H9 (cell line): ENCODE data around the gene TSTD2. TPM values are rescaled to one million over a fixed set of nuclear protein-coding genes. Genes with fewer than 3 reads are reported as not detected.

Source experiments
- DNase-seq: peaks from one replicate; pipeline ENCODE4 v3.0.0-alpha.2; 2017
- H2AFZ ChIP-seq: one replicate; pipeline ENCODE4 v1.6.1; 2013; ENCODE audit warnings: mild to moderate bottlenecking, low read length, control low read depth, moderate library complexity
- H2AK5ac ChIP-seq: 2 replicates; pipeline ENCODE4 v1.6.1; 2013; ENCODE audit warnings: low read length, control low read depth, mixed read lengths; ENCODE audit not compliant: insufficient read length
- H2BK120ac ChIP-seq: one replicate; pipeline ENCODE4 v1.6.1; 2013; ENCODE audit warnings: low read depth, mild to moderate bottlenecking, low read length, control low read depth, inconsistent platforms; ENCODE audit not compliant: poor library complexity, severe bottlenecking
- H2BK12ac ChIP-seq: 2 replicates; pipeline ENCODE4 v1.6.1; 2013; ENCODE audit warnings: low read length, control low read depth, mixed read lengths, low read depth; ENCODE audit not compliant: insufficient read length
- H2BK15ac ChIP-seq: 2 replicates; pipeline ENCODE4 v1.6.1; 2013; ENCODE audit warnings: low read depth, low read length, control low read depth
- H2BK20ac ChIP-seq: one replicate; pipeline ENCODE4 v1.6.1; 2013; ENCODE audit warnings: low read depth, mild to moderate bottlenecking, low read length, control low read depth, inconsistent platforms; ENCODE audit not compliant: poor library complexity, severe bottlenecking
- H2BK5ac ChIP-seq: 2 replicates; pipeline ENCODE4 v1.6.1; 2013; ENCODE audit warnings: low read length, control low read depth, mixed read lengths; ENCODE audit not compliant: insufficient read length
- H3K14ac ChIP-seq: 2 replicates; pipeline ENCODE4 v1.6.1; 2013; ENCODE audit warnings: low read length, control low read depth; ENCODE audit not compliant: insufficient read depth
- H3K18ac ChIP-seq: 2 replicates; pipeline ENCODE4 v1.6.1; 2013; ENCODE audit warnings: low read depth, mild to moderate bottlenecking, mixed read lengths, low read length, control low read depth; ENCODE audit not compliant: insufficient read length
- H3K23ac ChIP-seq: 2 replicates; pipeline ENCODE4 v1.6.1; 2013; ENCODE audit warnings: low read length, control low read depth, mixed read lengths, low read depth; ENCODE audit not compliant: insufficient read length
- H3K23me2 ChIP-seq: 2 replicates; pipeline ENCODE4 v1.6.1; 2013; ENCODE audit warnings: low read depth, mild to moderate bottlenecking, mixed read lengths, low read length, control low read depth; ENCODE audit not compliant: insufficient read length, poor library complexity, severe bottlenecking
- H3K27ac ChIP-seq: 2 replicates; pipeline ENCODE4 v1.5.1; 2013; ENCODE audit warnings: low read length, control low read depth, mixed read lengths, low read depth; ENCODE audit not compliant: insufficient read length
- H3K27me3 ChIP-seq: 2 replicates; pipeline ENCODE4 v1.6.1; 2013; ENCODE audit warnings: low read length, control low read depth, inconsistent platforms; ENCODE audit not compliant: insufficient read depth
- H3K4ac ChIP-seq: 2 replicates; pipeline ENCODE4 v1.6.1; 2013; ENCODE audit warnings: low read depth, mild to moderate bottlenecking, control low read depth, inconsistent platforms, low read length, moderate library complexity
- H3K4me1 ChIP-seq: 2 replicates; pipeline ENCODE4 v1.6.1; 2013; ENCODE audit warnings: low read length, control low read depth, inconsistent platforms; ENCODE audit not compliant: insufficient read depth
- H3K4me2 ChIP-seq: 2 replicates; pipeline ENCODE4 v1.6.1; 2013; ENCODE audit warnings: low read length, control low read depth, mixed read lengths; ENCODE audit not compliant: insufficient read length, insufficient read depth
- H3K56ac ChIP-seq: 2 replicates; pipeline ENCODE4 v1.6.1; 2013; ENCODE audit warnings: low read depth, mild to moderate bottlenecking, mixed read lengths, low read length, control low read depth; ENCODE audit not compliant: insufficient read length
- H3K79me1 ChIP-seq: 2 replicates; pipeline ENCODE4 v1.6.1; 2013; ENCODE audit warnings: low read depth, mild to moderate bottlenecking, moderate library complexity, low read length, control low read depth, inconsistent platforms; ENCODE audit not compliant: insufficient read depth, poor library complexity, severe bottlenecking
- H3K79me2 ChIP-seq: 2 replicates; pipeline ENCODE4 v1.6.1; 2013; ENCODE audit warnings: low read length, control low read depth, inconsistent platforms; ENCODE audit not compliant: insufficient read depth
- H3K9ac ChIP-seq: 2 replicates; pipeline ENCODE4 v1.6.1; 2013; ENCODE audit warnings: low read length, control low read depth, mixed read lengths; ENCODE audit not compliant: insufficient read length; ENCODE audit errors: extremely low read depth
- H3K9me3 ChIP-seq: one replicate; pipeline ENCODE4 v1.6.1; 2013; ENCODE audit warnings: low read depth, low read length, inconsistent platforms; ENCODE audit not compliant: control insufficient read depth
- H3T11ph ChIP-seq: one replicate; pipeline ENCODE4 v1.6.1; 2013; ENCODE audit warnings: mild to moderate bottlenecking, low read length, control low read depth, inconsistent platforms
- H4K20me1 ChIP-seq: one replicate; pipeline ENCODE4 v1.6.1; 2013; ENCODE audit not compliant: control insufficient read depth, insufficient read length, insufficient read depth
- H4K5ac ChIP-seq: 2 replicates; pipeline ENCODE4 v1.6.1; 2013; ENCODE audit warnings: low read depth, mild to moderate bottlenecking, mixed read lengths, low read length, control low read depth; ENCODE audit not compliant: insufficient read length
- H4K8ac ChIP-seq: replicated peaks from 2 replicates; pipeline ENCODE4 v1.6.1; 2013; ENCODE audit warnings: low read length, control low read depth, mixed read lengths, low read depth; ENCODE audit not compliant: insufficient read length
- H4K91ac ChIP-seq: 2 replicates; pipeline ENCODE4 v1.6.1; 2013; ENCODE audit warnings: low read depth, mild to moderate bottlenecking, moderate library complexity, mixed read lengths, low read length, control low read depth; ENCODE audit not compliant: insufficient read length
- H3K27ac Mint-ChIP-seq, 3 experiments: 2 replicates in 2 of 3; 3 replicates in 1 of 3; pipeline ENCODE4 v1.8.0; 2020 to 2021; ENCODE audit warnings: mixed read lengths in 3 of 3, mild to moderate bottlenecking in 1 of 3, moderate library complexity in 1 of 3
- H3K27me3 Mint-ChIP-seq: 2 replicates; pipeline ENCODE4 v1.8.0; 2021; ENCODE audit warnings: low read depth, mild to moderate bottlenecking, moderate library complexity, mixed read lengths
- H3K36me3 Mint-ChIP-seq, 3 experiments: 2 replicates in 2 of 3; 3 replicates in 1 of 3; pipeline ENCODE4 v1.8.0; 2020 to 2021; ENCODE audit warnings: low read depth in 3 of 3, mixed read lengths in 3 of 3; ENCODE audit not compliant: insufficient read depth in 1 of 3
- H3K4me1 Mint-ChIP-seq, 2 experiments: 2 replicates each; pipeline ENCODE4 v1.8.0; 2020; ENCODE audit warnings: mixed read lengths in 2 of 2
- H3K4me3 Mint-ChIP-seq, 2 experiments: 2 replicates in 1 of 2; 3 replicates in 1 of 2; pipeline ENCODE4 v1.8.0; 2020 to 2021; ENCODE audit warnings: mild to moderate bottlenecking in 2 of 2, mixed read lengths in 2 of 2, moderate library complexity in 1 of 2
- H3K9me3 Mint-ChIP-seq, 2 experiments: 2 replicates in 1 of 2; 3 replicates in 1 of 2; pipeline ENCODE4 v1.8.0; 2020; ENCODE audit warnings: mild to moderate bottlenecking in 2 of 2, mixed read lengths in 2 of 2, moderate library complexity in 1 of 2
- CTCF ChIP-seq: fragments of 200-600 bp; sonication (generic); conservative IDR thresholded peaks from 3 replicates; pipeline ENCODE4 v1.8.0; 2021; ENCODE audit warnings: antibody characterized with exemption, mild to moderate bottlenecking
- WGBS: extraction: QIAGEN DNeasy Blood & Tissue Kit; methylation state at CpG from one replicate; pipeline ENCODE4 v1.1.7; 2013; ENCODE audit warnings: missing lambda C conversion rate, low lambda C conversion rate, mixed read lengths; ENCODE audit not compliant: insufficient read length; ENCODE audit errors: extremely low coverage; 5-methylcytosine and 5-hydroxymethylcytosine counted together
- total RNA-seq: library from RNA; stranded (reverse); gene quantifications from 2 replicates; pipeline ENCODE4 v1.2.1, GENCODE V29; 2021

The TSTD2 gene
- total RNA-seq, 1 experiment from 2014 or later, result 23.5 TPM

- H3K27me3 ChIP-seq, result no peaks in the 10 kb centered on the region
- H3K79me2 ChIP-seq, result no peaks in the 10 kb centered on the region
- no peak overlapping the region for H3K56ac ChIP-seq
- H3K23ac ChIP-seq, result no peak overlapping the region
- H3K27ac ChIP-seq, result no peak overlapping the region
- H2BK12ac ChIP-seq, result no peak overlapping the region
- H2BK15ac ChIP-seq, result no peak overlapping the region
- no peak overlapping the region for H3K27ac Mint-ChIP-seq
- H2AK5ac ChIP-seq, result no peak overlapping the region
- H3K4me1 Mint-ChIP-seq, result no peaks in the 10 kb centered on the region
- no peaks in the 10 kb centered on the region for H4K20me1 ChIP-seq
- WGBS, result no CpG with 5 or more reads among the region's 3 CpGs
- TF ChIP-seq CTCF, result no peak
- no peak overlapping the region for H2BK20ac ChIP-seq
- H3K18ac ChIP-seq, result no peak overlapping the region
- no peak overlapping the region for H4K91ac ChIP-seq
- no peak overlapping the region for H2BK5ac ChIP-seq
- no peak overlapping the region for H4K5ac ChIP-seq
- H2AFZ ChIP-seq, result no peak overlapping the region
- no peak overlapping the region for H3K9ac ChIP-seq
- no peaks in the 10 kb centered on the region for H3K27me3 Mint-ChIP-seq
- no peaks in the 10 kb centered on the region for H3K9me3 ChIP-seq
- H3K4me1 ChIP-seq, result no peaks in the 10 kb centered on the region
- H3K4me3 Mint-ChIP-seq, result no peak overlapping the region
- H3K79me1 ChIP-seq, result no peaks in the 10 kb centered on the region
- no peak overlapping the region for H3K4ac ChIP-seq
- H3K9me3 Mint-ChIP-seq, result no peaks in the 10 kb centered on the region
- no peak overlapping the region for H3K4me2 ChIP-seq
- no peak overlapping the region for H3T11ph ChIP-seq
- H4K8ac ChIP-seq, result no peak overlapping the region
- DNase-seq, result no peak
- no peak overlapping the region for H2BK120ac ChIP-seq
- H3K14ac ChIP-seq, result no peak overlapping the region
- no peaks in the 10 kb centered on the region for H3K23me2 ChIP-seq
- peaks cover 39 to 94% (median 86%) of the 10 kb centered on the region in 3 experiments; a peak in 6 of 7 replicates for H3K36me3 Mint-ChIP-seq
Measured at GRCh38 chr9:97659771-97660170, 26.6 kb upstream of the TSTD2 start.
